ENCODE measurements around the gene SCAND1.

The SCAND1 gene

GRCh38 chr20:35903843-35904242 is 50.5 kb downstream of the SCAND1 start:
- no peak for DNase-seq
